ENCODE results near the gene CTBP2.
"Not testable (repeated sequence)": the region's sequence is repeated elsewhere in the genome, so short reads cannot be mapped to it uniquely, and the experiment has no call there.

CTBP2 gene

GRCh38 chr10:124990671-124991625 lies 169.4 kb downstream of the CTBP2 start:
- Histone ChIP-seq H3K27me3 (ENCODE audit: control insufficient read depth in 3 of 3, insufficient read depth in 3 of 3, low read depth in 1 of 3, low read length in 3 of 3) (no peaks in the 10 kb centered on the region), H3K9me3 (replicated peaks in 1 of 2; ENCODE audit: control insufficient read depth in 2 of 2, insufficient read depth in 1 of 2, low read depth in 1 of 2, low read length in 2 of 2) (peaks cover 0 to 1% of the 10 kb centered on the region in 2 donors), H3K18ac (ENCODE audit: low read length) (no peak overlapping the region), H3K4ac (ENCODE audit: low read length) (no peak overlapping the region), H2BK15ac (ENCODE audit: low read length) (no peak overlapping the region), H4K8ac (ENCODE audit: low read depth, low read length) (no peak overlapping the region), H2BK12ac (ENCODE audit: low read length) (no peak overlapping the region), H3K79me1 (ENCODE audit: low read depth, low read length) (no peaks in the 10 kb centered on the region), H3K4me2 (ENCODE audit: insufficient read depth, low read length, poor library complexity, severe bottlenecking) (no peak overlapping the region), H3K36me3 (replicated peaks in 1 of 2; ENCODE audit: control insufficient read depth in 2 of 2, insufficient read depth in 2 of 2, low read length in 2 of 2) (peaks cover 53 to 97% of the 10 kb centered on the region in 2 donors), H3K4me3 (ENCODE audit: low read length in 2 of 2) (no peak overlapping the region), H3K4me1 (ENCODE audit: control insufficient read depth in 2 of 2, insufficient read depth in 1 of 2, low read depth in 1 of 2, low read length in 2 of 2) (no peaks in the 10 kb centered on the region), H3K23ac (ENCODE audit: low read depth, low read length, poor library complexity) (no peak overlapping the region), H2BK120ac (ENCODE audit: low read depth, low read length) (no peak overlapping the region), H3K27ac (replicated peaks; ENCODE audit: low read length) (no peak overlapping the region), H3K14ac (ENCODE audit: low read length) (no peak overlapping the region), H3K9ac (ENCODE audit: low read depth, low read length, poor library complexity) (no peak overlapping the region), H2AK5ac (ENCODE audit: low read depth, low read length) (no peak overlapping the region), H2BK5ac (ENCODE audit: low read length) (no peak overlapping the region), H4K91ac (ENCODE audit: low read depth, low read length, poor library complexity) (no peak overlapping the region), H2AFZ (ENCODE audit: low read length) (no peak overlapping the region)
- WGBS, 2 donors (ENCODE audit: extremely low coverage in 2 of 2, insufficient read length in 2 of 2, insufficient replicate concordance in 1 of 2) = no CpG with 5 or more reads among the region's 14 CpGs
- DNase-seq (ENCODE audit: low spot score) = no peak

DNA sequence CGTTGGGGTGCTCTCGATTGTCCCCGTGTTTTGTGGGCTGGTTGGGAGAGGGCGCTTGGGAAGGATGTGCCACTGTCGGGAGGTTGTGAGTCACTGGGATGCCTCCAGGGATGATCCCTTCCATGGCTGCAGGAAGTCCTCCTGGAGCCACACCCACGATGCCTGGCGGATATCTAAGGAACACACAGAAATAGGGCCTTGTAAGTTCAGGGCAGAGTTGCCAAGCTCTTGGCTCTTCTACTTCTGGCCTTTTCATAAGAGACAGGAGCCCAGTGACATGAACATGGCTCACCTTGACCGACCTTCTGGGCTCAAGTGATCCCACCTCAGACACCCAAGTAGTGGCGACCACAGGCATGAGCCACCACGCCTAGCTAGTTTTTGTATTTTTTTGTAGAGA lies 170.8 kb downstream of the CTBP2 start:
- H2BK120ac ChIP-seq (ENCODE audit: low read depth, low read length) = no peak overlapping the region
- no peak overlapping the region for H3K4ac ChIP-seq (ENCODE audit: low read length)
- no peak overlapping the region for H3K4me2 ChIP-seq (ENCODE audit: insufficient read depth, low read length, poor library complexity, severe bottlenecking)
- no peak overlapping the region for H3K18ac ChIP-seq (ENCODE audit: low read length)
- H3K36me3 ChIP-seq (replicated peaks in 1 of 2; ENCODE audit: control insufficient read depth in 2 of 2, insufficient read depth in 2 of 2, low read length in 2 of 2) = peaks cover 42 to 97% of the 10 kb centered on the region in 2 donors
- H2BK5ac ChIP-seq (ENCODE audit: low read length) = no peak overlapping the region
- no peak overlapping the region for H2BK12ac ChIP-seq (ENCODE audit: low read length)
- no peak overlapping the region for H3K23ac ChIP-seq (ENCODE audit: low read depth, low read length, poor library complexity)
- no peaks in the 10 kb centered on the region for H3K79me1 ChIP-seq (ENCODE audit: low read depth, low read length)
- H2AK5ac ChIP-seq (ENCODE audit: low read depth, low read length) = no peak overlapping the region
- H3K4me3 ChIP-seq (ENCODE audit: low read length in 2 of 2) = no peak overlapping the region
- no peak for DNase-seq (ENCODE audit: low spot score)
- no peak overlapping the region for H4K91ac ChIP-seq (ENCODE audit: low read depth, low read length, poor library complexity)
- H3K14ac ChIP-seq (ENCODE audit: low read length) = no peak overlapping the region
- H3K27ac ChIP-seq (replicated peaks; ENCODE audit: low read length) = no peak overlapping the region
- H4K8ac ChIP-seq (ENCODE audit: low read depth, low read length) = no peak overlapping the region
- no peaks in the 10 kb centered on the region for H3K27me3 ChIP-seq (ENCODE audit: control insufficient read depth in 3 of 3, insufficient read depth in 3 of 3, low read depth in 1 of 3, low read length in 3 of 3)
- WGBS, 2 donors (ENCODE audit: extremely low coverage in 2 of 2, insufficient read length in 2 of 2, insufficient replicate concordance in 1 of 2) = no CpG with 5 or more reads among the region's 10 CpGs
- no peak overlapping the region for H2BK15ac ChIP-seq (ENCODE audit: low read length)
- H3K9me3 ChIP-seq (replicated peaks in 1 of 2; ENCODE audit: control insufficient read depth in 2 of 2, insufficient read depth in 1 of 2, low read depth in 1 of 2, low read length in 2 of 2) = no peaks in the 10 kb centered on the region
- H3K4me1 ChIP-seq (ENCODE audit: control insufficient read depth in 2 of 2, insufficient read depth in 1 of 2, low read depth in 1 of 2, low read length in 2 of 2) = no peaks in the 10 kb centered on the region
- H2AFZ ChIP-seq (ENCODE audit: low read length) = no peak overlapping the region
- H3K9ac ChIP-seq (ENCODE audit: low read depth, low read length, poor library complexity) = no peak overlapping the region

DNA sequence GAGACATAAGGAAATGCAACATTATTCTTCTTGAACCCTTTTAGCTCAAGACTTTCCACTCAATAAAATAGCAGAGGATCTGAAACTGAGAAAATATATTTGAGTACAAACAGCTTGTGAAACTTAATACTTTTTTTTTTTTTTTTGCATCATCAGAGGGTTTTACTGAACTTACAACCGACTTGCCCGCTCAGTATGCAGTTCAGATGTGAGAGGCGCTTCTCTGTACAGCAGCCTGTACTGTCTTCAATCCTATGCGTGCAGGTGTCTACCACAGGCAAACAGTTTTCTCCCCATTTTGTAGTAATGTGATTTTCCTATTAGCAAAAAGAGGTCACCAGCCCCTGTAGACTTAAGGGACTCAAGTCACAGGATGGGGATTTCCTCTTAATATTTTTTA lies 171.6 kb downstream of the CTBP2 start:
- not testable (repeated sequence) for H2AK5ac ChIP-seq (ENCODE audit: low read depth, low read length); H3K4me3 ChIP-seq (ENCODE audit: low read length in 2 of 2); H3K79me1 ChIP-seq (ENCODE audit: low read depth, low read length); H3K4me2 ChIP-seq (ENCODE audit: insufficient read depth, low read length, poor library complexity, severe bottlenecking); H3K14ac ChIP-seq (ENCODE audit: low read length); H3K18ac ChIP-seq (ENCODE audit: low read length); H2AFZ ChIP-seq (ENCODE audit: low read length); DNase-seq (ENCODE audit: low spot score); H3K27ac ChIP-seq (replicated peaks; ENCODE audit: low read length); H2BK15ac ChIP-seq (ENCODE audit: low read length); H3K4ac ChIP-seq (ENCODE audit: low read length); H2BK5ac ChIP-seq (ENCODE audit: low read length); H2BK120ac ChIP-seq (ENCODE audit: low read depth, low read length); H3K23ac ChIP-seq (ENCODE audit: low read depth, low read length, poor library complexity); H4K91ac ChIP-seq (ENCODE audit: low read depth, low read length, poor library complexity); H3K4me1 ChIP-seq (ENCODE audit: control insufficient read depth in 2 of 2, insufficient read depth in 1 of 2, low read depth in 1 of 2, low read length in 2 of 2); H3K9me3 ChIP-seq (replicated peaks in 1 of 2; ENCODE audit: control insufficient read depth in 2 of 2, insufficient read depth in 1 of 2, low read depth in 1 of 2, low read length in 2 of 2); H3K9ac ChIP-seq (ENCODE audit: low read depth, low read length, poor library complexity); H2BK12ac ChIP-seq (ENCODE audit: low read length); H3K27me3 ChIP-seq (ENCODE audit: control insufficient read depth in 3 of 3, insufficient read depth in 3 of 3, low read depth in 1 of 3, low read length in 3 of 3); H4K8ac ChIP-seq (ENCODE audit: low read depth, low read length)
- WGBS, 2 donors (ENCODE audit: extremely low coverage in 2 of 2, insufficient read length in 2 of 2, insufficient replicate concordance in 1 of 2) = no CpG with 5 or more reads among the region's 4 CpGs
- peaks cover 37 to 97% of the 10 kb centered on the region in 2 donors for H3K36me3 ChIP-seq (replicated peaks in 1 of 2; ENCODE audit: control insufficient read depth in 2 of 2, insufficient read depth in 2 of 2, low read length in 2 of 2)

- no peak overlapping the region for H3K18ac ChIP-seq (ENCODE audit: low read length)
- no peak overlapping the region for H2BK5ac ChIP-seq (ENCODE audit: low read length)
- H2BK120ac ChIP-seq (ENCODE audit: low read depth, low read length) = no peak overlapping the region
- H3K9me3 ChIP-seq (replicated peaks in 1 of 2; ENCODE audit: control insufficient read depth in 2 of 2, insufficient read depth in 1 of 2, low read depth in 1 of 2, low read length in 2 of 2) = no peaks in the 10 kb centered on the region
- no peak overlapping the region for H3K9ac ChIP-seq (ENCODE audit: low read depth, low read length, poor library complexity)
- no peak overlapping the region for H2AK5ac ChIP-seq (ENCODE audit: low read depth, low read length)
- H3K4ac ChIP-seq (ENCODE audit: low read length) = no peak overlapping the region
- H3K27me3 ChIP-seq (ENCODE audit: control insufficient read depth in 3 of 3, insufficient read depth in 3 of 3, low read depth in 1 of 3, low read length in 3 of 3) = no peaks in the 10 kb centered on the region
- no peak overlapping the region for H3K23ac ChIP-seq (ENCODE audit: low read depth, low read length, poor library complexity)
- no peak overlapping the region for H2AFZ ChIP-seq (ENCODE audit: low read length)
- peaks cover 32 to 97% of the 10 kb centered on the region in 2 donors for H3K36me3 ChIP-seq (replicated peaks in 1 of 2; ENCODE audit: control insufficient read depth in 2 of 2, insufficient read depth in 2 of 2, low read length in 2 of 2)
- no peak overlapping the region for H3K14ac ChIP-seq (ENCODE audit: low read length)
- peaks cover 0 to 7% of the 10 kb centered on the region in 2 donors for H3K4me1 ChIP-seq (ENCODE audit: control insufficient read depth in 2 of 2, insufficient read depth in 1 of 2, low read depth in 1 of 2, low read length in 2 of 2)
- H3K27ac ChIP-seq (replicated peaks; ENCODE audit: low read length) = no peak overlapping the region
- H2BK12ac ChIP-seq (ENCODE audit: low read length) = no peak overlapping the region
- WGBS, 2 donors (ENCODE audit: extremely low coverage in 2 of 2, insufficient read length in 2 of 2, insufficient replicate concordance in 1 of 2) = no CpG with 5 or more reads among the region's 1 CpG
- H3K4me3 ChIP-seq (ENCODE audit: low read length in 2 of 2) = no peak overlapping the region
- no peak for DNase-seq (ENCODE audit: low spot score)
- no peak overlapping the region for H4K91ac ChIP-seq (ENCODE audit: low read depth, low read length, poor library complexity)
- no peaks in the 10 kb centered on the region for H3K79me1 ChIP-seq (ENCODE audit: low read depth, low read length)
- no peak overlapping the region for H4K8ac ChIP-seq (ENCODE audit: low read depth, low read length)
- no peak overlapping the region for H2BK15ac ChIP-seq (ENCODE audit: low read length)
- H3K4me2 ChIP-seq (ENCODE audit: insufficient read depth, low read length, poor library complexity, severe bottlenecking) = no peak overlapping the region
These were observed 172.6 kb downstream of the CTBP2 start for GRCh38 chr10:124987788-124988187.
